B cell (primary cell): ENCODE measurements around the gene VPS54.
"Not testable (repeated sequence)": the region's sequence is repeated elsewhere in the genome, so short reads cannot be mapped to it uniquely, and the experiment has no call there.

Experiments used
- EZH2 ChIP-seq: IDR thresholded peaks from 2 replicates; pipeline ENCODE4 v1.6.1; 2012; ENCODE audit warnings: borderline replicate concordance, low read depth, mild to moderate bottlenecking, moderate library complexity, low read length; ENCODE audit not compliant: insufficient read depth, poor library complexity, severe bottlenecking
- TF ChIP-seq, protein P1 (sequence below): fragments of 200-600 bp; IDR thresholded peaks from one replicate; pipeline ENCODE4 v1.8.0; 2022; ENCODE audit warnings: antibody characterized with exemption, mild to moderate bottlenecking

DNA sequence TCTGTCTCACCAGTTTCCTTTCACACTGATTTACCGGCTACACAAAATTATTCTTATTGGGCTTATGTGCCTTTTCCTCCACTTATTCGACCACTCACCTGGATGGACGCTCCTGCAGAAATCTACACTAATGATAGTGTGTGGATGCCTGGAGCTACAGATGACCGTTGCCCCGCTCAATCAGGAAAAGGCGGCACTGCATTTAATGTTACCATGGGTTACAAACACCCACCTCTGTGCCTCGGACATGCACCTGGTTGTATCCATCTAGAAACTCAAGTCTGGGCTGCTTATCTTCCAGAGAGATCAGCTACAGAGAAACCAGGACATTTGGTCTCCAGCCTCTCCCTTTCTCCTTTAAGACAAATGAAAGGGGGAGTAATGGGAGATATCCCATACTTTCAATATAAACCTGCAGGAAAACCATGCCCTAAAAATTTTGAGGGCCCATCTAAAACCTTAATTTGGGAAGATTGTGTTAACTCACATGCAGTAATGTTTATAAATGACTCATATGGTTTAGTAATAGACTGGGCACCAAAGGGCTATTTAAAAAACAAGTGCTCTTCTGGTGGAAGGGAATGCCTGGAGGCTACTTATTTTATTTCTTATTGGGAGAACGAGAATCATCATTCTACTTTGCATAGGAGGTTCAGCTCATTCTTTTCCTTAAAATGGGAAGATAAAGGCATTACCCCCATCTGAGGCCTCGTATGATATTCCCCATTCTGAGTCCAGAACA, 24.7 kb downstream of the VPS54 start:
- TF ChIP-seq, protein P1, sequence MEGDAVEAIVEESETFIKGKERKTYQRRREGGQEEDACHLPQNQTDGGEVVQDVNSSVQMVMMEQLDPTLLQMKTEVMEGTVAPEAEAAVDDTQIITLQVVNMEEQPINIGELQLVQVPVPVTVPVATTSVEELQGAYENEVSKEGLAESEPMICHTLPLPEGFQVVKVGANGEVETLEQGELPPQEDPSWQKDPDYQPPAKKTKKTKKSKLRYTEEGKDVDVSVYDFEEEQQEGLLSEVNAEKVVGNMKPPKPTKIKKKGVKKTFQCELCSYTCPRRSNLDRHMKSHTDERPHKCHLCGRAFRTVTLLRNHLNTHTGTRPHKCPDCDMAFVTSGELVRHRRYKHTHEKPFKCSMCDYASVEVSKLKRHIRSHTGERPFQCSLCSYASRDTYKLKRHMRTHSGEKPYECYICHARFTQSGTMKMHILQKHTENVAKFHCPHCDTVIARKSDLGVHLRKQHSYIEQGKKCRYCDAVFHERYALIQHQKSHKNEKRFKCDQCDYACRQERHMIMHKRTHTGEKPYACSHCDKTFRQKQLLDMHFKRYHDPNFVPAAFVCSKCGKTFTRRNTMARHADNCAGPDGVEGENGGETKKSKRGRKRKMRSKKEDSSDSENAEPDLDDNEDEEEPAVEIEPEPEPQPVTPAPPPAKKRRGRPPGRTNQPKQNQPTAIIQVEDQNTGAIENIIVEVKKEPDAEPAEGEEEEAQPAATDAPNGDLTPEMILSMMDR: not testable (repeated sequence)
- not testable (repeated sequence) for TF ChIP-seq EZH2
